ENCODE data around the gene PRR30.
"Not testable (repeated sequence)": the region's sequence is repeated elsewhere in the genome, so short reads cannot be mapped to it uniquely, and the experiment has no call there.

PRR30 gene

DNA sequence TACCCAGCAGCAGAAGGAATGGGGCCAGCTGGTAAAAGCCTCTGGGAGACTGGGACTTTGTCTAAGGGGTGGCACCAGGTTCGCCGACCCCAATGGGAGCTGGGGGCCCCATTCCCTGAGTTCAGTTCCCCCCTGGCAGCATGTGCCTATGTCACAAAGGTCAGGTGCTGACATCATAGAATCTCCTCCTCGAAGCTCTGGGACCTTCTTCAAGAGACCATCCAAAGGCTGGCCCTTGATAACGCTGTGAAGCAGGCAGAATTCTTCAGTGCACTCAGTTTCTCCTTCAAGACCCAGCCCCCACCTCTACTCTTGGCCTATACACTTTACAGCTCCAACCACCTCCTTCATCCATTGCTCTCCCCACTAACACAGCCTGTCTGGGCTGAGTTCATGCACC is at the start of gene PRR30:
Gene PRR30 (minus strand): TSS at position 101 of the 400 bp plus-strand sequence. CDS start 1,081 bp downstream, outside the sequence.
- DNase-seq, result no peak

DNA sequence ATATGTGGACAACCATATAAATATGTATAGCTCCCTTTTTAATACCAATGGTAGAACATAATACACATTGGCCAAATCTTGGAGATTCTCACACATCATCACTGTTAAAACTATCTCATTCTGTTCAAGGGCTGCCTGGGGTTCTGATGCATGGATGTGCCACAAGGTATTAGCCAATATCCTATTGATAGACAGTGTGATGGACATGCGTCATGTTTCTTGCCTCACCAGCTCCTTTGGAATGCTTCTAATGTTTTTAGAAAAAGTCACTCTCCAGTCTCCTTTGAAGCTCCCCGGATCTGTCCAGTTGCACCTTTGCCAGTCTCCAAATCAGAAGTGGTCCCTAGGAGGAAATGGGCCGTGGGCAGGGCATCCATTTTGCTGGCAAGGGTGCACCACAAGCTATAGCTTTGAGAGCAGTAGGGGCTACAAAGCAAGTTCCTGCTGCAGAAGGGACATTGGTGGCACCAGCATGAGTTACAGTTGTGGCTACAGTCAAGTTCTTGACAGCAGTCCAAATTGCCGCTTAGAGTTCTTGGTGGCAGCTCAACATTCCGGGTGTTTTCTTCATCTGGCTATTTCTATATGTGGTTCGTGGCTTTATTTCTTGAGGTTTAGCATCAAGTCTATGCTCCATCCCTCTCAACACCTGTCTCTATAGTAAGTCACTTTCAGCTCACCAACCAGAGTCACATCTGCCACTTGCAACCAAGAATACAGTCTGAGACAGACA is 47.6 kb upstream of the PRR30 start:
- no peak for DNase-seq

DNA sequence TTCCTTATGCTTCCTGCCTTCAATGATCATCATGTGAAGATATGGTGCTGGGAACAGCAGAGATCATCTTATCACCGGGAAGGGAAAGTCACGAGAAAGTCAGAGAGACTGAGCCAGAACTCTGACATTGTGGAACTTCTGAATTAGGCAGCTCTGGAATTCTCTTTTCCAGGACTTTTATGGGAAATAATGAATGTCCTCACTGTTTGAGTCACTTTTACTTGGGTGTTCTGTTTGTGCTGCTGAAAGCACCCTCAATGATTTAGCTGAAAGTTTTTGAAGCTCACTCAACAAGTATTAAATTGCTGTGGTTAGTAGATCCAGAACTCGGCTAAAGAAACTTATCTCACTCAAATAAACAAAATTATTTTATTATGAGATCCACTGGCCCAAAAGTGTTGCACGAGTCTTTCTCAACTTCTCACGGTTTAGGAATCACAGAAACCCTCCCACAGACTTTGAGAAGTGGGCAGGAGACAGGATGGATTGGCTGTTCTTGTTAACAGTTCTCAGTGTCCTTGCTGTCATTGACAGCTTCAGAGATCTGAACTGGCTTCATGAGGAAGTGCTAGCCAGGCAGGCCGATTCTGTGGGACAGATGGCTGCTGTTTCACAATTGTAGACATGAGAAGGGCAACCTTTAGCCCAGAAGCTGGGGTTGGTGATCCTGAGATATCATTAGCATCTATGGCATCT is 46.3 kb upstream of the PRR30 start:
- peak; percentile 51 for DNase-seq

DNA sequence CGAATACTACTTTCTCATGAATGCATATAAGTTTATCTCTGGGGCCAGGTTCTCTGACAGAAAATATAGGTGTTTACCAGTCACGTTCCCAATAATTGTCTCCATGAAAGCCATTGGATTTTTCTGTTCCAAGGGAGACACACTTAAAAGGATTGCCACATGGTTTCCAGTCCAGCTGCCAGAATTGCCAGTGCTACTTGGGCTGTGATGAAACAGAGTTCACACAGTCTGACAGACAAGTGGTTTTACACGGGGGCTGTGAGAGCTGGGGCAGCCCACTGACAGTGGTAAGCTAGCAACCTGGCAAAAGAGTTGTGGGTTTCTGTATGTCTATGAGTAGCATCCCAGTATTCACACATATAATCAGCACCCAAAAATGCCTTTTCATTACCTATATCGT is 44.9 kb upstream of the PRR30 start:
- DNase-seq, result no peak

DNA sequence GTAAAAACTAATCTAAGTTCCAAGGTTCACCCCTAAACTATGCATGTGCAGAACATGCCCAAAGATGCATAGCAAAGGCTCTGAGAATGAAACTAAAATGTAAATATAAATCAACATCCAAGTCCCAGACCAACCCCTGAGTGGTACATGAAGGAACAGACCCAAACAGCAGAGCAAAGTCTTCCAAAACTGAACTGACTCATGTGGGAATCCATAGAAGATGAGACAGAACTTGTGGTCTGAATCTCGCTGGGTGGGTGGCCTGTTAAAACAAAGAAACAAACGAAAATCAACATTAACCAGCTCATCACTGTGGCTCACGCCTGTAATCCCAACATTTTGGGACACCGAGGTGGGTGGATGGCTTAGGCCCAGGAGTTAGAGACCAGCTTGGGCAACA is 43.1 kb upstream of the PRR30 start:
- DNase-seq, result no peak

DNA sequence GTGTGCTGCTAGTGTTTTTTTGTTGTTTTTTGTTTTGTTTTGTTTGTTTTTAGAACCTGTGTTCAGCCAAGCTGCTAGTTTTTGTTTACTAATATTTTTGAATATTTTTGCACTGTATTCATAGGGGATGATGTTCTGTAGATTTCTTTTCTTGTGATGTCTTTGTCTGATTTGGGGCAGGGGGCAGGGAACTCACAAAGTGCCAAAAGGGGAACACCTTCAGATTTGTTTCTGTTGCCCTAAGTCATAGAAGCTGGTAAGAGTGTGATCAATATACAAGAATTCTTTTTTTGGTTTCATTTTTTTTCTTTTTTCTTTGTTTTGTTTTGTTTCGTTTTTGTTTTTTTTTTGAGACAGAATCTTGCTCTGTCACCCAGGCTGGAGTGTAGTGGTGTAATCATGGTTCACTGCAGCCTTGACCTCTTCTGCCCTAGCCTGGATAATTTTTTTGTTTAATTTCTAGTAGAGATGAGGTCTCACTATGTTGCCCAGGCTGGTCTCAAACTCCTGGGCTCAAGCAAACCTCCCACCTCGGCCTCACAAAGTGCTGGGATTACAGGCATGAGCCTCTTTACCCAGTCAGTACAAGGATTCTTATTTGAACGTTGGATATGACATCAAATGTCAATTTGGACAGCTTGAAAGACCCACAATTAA is 40.3 kb upstream of the PRR30 start:
- no peak for DNase-seq

DNA sequence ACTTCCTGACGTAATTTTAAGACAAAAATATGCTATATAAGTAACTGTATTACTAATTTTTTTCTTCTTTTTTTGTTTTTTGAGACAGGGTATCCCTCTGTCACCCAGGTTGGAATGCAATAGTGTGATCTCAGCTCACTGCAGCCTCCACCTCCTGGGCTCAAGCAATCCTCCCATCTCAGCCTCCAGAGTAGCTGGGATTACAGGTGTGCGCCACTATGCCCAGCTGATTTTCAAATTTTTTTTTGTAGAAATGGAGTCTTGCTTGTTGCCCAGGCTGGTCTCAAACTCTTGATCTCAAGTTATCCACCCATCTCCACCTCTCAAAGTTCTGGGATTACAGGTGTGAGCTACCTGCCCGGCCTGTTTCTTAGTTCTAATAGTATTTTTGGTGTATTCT is 39.3 kb upstream of the PRR30 start:
- no peak for DNase-seq

DNA sequence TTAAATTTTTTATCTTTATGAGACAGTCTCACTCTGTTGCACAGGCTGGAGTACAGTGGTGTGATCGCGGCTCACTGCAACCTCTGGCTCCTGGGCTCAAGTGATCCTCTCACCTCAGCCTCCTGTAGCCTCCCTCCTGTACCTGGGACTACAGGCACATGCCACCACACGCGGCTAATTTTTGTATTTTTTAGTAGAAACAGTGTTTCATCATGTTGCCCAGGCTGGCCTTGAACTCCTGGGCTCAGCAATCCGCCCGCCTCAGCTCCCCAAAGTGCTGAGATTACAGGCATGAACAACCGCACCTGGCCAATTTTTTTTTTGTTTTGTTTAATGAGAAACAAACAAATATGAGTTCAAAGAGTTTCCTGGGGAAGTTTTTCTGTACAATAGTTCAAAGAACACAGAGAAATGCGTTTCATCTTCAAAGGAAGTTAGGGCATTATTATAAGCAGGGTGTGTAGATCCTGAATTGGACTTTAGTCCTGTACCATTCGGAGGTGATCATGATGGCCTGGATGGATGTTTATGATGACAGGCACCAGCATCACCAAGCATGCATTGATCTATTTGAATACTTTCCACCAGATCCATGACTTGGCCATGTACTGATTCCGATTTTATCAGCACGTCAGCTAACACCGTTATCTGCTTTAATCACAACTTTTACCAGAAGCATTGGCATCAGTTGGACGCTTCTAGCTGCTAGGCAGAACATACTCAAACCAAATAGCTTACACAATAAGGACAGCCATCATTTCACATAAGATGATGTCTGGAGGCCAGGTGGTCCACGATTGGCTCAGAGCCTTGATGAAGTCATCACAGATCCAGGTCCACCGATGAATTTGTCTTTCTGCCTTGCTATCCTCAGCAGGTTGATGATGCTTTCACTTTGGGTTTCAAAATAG is 38.5 kb upstream of the PRR30 start:
- no peak for DNase-seq

DNA sequence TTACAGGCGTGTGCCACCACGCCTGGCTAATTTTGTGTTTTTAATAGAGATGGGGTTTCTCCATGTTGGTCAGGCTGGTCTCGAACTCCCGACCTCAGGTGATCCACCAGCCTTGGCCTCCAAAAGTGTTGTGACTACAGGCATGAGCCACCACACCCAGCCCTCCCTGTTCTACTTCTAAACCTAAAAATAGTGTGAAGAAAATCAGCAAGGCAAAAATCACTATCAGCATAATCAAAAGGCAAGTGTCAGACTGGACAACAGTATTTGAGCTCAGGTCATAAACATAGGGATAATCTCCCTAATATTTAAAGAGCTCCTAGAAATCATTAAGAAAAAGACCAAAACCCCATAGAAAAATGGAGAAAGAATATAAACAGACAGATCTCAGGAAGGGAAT is 36.6 kb upstream of the PRR30 start:
- DNase-seq, result not testable (repeated sequence)

DNA sequence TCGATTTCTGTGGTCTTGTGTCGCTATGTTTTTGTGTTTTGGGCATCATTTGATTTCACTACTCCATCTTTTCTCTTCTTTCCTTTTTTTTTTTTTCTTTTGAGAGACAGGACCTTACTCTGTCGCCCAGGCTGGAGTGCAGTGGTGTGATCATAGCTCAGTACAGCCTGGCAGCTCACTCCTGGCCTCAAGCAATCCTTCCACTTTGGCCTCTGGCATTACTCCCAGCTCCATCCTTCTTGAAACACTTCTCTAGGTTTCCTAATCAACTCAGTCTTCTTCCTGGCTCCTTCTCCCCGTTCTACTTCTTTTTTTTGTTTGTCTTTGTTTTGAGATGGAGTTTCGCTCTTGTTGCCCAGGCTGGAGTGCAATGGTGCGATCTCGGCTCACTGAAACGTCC is 36.1 kb upstream of the PRR30 start:
- no peak for DNase-seq

DNA sequence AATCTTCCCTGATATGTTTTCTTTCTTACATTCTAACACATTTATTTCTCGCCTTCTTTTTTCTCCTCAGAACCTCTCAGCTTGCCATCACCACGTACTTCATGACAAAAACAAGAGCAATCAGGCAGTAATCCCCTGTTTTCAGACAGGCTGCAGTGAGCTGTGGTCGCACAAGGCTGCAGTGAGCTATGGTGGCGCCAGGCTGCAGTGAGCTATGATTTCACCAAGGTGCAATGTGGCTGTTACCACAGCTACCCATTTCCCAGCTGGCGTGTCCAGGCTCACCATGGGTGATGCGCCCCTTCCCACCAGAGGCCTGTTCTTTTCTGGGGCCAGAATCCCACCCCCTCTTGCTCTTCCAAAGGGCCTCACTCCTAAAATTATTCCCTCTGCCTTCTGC is 35.4 kb upstream of the PRR30 start:
- DNase-seq, result peak; percentile 33

DNA sequence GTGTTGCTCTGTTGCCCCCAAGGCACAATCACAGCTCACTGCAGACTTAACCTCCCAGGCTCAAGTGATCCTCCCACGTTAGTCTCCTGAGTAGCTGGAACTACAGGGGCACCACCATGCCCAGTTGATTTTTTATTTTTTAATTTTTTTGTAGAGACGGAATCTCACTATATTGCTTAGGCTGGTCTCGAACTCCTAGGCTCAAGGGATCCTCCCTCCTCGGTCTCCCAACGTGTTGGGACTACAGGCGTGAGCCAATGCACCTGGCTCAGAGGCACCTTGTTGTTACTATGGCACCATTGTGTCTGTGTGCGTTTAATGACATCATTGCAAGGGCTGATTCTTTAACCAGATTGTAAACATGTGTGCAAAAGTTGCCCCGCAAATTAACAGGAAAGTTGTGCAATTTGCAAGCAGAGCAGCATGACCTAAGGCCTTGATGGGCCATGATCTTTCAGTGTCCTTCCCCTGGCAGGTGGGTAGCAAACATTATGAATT is 32.2 kb upstream of the PRR30 start:
- DNase-seq, result no peak

DNA sequence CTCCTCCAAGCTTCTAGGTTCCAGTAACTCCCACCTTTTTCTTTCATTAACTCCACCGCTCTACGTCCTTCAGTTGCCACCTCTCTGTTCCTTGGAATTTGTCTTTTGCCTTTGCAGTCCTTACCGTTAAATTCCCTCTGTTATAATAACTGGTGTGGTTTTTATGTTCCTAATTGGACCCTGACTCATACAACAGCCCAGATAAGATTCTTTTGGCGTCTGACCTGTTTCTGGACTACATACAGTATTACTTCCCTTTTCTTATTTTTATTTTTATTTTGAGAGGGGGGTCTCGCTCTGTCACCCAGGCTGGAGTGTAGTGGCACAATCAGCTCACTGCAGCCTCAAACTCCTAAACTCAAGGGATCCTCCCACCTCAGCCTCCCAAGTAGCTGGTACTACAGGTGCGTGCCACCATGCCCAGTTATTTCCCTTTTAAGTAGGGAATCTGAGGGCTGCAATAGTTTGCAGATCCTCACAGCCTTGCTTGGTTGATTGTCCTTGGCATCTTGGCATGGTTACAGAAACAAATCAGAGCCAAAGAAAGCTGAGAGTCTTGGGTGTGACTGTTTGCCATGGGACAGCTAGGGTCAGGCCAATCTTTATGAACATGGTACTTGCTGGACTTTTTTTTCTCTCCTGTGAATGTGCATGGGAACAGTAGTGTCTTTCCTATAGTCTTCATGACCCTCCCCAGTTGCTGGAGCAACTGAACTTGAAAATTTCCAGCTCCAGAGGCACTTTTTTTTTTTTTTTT is 31.5 kb upstream of the PRR30 start:
- DNase-seq, result no peak

DNA sequence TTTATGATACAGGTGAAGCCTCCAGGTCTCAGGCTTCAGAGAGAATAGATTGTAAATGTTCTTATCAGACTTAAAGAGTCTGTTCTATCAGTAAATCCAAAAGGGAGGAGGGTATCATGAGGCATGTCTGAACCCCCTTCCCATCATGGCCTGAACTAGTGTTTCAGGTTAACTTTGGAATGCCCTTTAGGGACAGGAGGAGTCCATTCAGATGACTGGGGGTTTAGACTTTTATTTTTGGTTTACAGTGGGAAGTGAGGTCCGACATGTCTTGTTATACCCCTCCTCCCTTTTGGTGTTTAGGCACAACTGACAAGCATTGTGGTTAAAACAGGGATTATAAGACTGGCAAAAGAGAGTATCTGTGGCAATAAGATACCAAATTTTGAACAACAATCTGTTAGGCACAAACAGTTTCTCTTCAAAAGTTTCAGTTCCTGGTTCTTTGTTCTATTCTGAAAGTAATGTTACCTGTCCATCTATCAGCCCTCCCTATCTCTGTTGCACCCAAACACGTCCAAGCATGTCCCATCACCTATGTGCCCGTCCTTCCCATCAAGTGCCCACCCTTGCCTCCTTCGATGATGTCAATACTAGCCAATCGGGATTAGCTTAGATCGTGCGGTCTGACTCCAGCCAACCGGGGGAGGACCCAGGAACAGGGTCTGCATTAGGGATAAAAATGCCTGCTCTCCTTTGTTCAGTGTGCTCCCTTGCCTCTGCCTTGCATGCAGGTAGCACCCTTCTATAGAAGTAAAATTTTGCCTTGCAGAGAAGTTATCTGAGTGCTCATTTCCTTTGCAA is 26.0 kb upstream of the PRR30 start:
- DNase-seq, result peak; percentile 18

DNA sequence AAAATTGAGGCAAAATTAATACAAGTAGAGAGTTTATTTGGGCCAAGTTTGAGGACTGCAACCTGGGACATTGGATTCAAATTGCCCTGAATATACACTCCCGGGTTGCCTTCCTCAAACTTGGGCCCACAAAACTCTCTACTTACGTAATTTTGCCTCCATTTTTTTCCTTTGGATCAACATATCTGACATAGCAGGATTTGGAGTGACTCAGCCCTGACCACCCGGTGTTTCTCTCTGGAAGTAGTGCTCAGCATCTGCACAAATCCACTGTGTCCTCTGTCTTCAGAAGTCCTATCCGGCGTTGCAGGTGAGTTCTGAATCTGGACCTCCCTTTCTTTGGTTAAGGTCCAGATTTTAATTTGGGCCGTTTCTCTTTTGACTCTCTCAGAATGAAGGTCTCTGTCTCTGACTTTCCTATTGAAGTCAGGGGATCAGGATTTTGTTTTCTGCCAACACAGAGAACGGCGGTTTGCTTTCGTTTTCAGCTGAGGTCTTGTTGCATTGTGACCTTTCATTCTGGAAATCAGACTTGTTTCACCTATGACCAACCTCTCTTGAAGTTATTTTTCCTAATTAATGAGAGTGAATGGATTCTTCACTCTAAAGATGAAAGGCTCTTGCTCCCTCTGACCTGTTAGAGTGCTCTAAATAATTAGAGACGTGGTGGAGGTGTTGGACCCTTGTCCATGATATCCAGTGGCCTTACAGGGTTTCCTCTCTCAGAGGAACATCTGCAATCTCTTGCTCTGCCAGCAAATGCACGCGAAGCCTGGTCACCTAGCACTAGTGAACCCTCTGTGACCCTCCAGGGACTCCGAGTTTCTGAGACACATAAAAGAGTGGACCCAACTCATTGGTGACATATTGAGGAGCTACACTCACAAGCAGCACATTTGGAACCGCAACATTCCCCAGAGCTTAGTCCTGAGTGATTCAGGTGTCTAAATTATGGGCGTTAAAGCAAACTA is 23.2 kb upstream of the PRR30 start:
- DNase-seq, result no peak

DNA sequence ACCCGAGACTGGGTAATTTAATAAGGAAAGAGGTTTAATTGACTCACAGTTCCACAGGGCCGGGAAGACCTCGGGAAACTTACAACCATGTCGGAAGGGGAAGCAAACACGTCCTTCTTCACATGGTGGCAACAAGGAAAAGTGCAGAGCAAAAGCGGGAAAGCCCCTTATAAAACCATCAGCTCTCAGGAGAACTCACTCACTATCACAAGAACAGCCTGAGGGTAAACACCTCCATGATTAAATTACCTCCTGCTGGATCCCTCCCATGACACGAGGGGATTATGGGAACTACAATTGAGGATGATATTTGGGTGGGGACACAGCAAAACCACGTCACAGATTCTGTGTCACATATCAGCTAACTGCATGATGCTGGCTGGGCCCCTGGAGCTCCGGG is 21.0 kb upstream of the PRR30 start:
- DNase-seq, result no peak

DNA sequence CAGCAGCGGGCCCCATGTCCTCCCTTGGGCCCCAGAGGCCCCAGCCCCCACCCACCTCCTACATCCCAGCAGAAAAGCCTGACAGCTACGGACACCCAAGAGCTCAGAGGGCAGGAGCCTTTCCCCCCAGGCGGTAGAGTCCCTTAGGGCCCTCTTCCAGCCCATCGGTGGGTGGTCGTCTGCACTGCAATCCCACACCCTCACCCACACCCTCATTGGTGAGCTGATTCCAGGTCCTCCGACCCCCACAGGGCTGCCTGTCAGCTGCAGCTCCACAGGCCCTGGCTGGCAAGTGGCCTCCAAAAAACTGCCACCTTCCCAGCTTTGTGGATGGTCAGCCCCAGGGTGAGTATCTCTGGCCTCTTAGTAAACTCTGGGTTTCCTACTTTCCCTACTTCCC is 20.1 kb upstream of the PRR30 start:
- no peak for DNase-seq

DNA sequence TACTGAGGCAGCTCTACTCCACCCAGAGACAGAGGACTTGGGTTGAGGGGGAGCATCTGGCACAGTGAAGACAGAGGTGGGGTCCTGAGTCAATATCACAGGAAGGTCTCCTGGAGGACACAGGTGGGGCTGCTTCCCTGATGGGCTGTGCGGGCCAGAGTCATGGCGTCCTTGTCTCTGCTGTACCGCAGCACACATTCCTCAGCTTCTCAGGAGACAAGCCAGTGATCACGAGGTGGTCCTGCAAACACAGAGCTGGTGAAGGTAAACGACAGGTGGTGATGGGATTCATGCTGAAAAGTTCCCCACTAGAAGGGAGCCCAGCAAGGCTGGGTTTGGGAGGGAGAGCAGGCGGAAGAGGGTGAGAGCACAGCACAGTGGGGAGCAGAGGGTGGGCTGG is 19.3 kb upstream of the PRR30 start:
- DNase-seq, result no peak

DNA sequence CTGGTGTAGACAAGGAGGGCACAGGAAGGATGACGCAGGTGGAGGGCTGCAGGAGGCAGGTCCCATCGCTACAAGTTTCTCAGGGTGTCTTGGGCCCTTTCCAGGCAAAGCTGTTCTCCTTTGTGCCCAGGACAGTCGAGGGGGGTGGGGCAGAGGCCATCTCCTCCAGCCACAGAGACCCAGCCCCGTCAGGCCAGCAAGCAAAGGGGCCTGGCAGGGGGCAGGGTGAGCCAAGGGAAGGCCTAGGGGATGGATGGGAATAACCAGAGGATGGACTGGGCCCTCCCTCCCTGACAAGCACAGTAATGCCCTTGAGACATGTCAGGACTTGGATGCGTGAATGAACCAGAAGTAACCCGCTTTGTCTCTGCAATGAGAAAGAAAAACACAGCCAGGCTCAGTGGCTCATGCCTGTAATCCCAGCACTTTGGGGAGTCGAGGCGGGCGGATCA is 15.9 kb upstream of the PRR30 start:
- no peak for DNase-seq

DNA sequence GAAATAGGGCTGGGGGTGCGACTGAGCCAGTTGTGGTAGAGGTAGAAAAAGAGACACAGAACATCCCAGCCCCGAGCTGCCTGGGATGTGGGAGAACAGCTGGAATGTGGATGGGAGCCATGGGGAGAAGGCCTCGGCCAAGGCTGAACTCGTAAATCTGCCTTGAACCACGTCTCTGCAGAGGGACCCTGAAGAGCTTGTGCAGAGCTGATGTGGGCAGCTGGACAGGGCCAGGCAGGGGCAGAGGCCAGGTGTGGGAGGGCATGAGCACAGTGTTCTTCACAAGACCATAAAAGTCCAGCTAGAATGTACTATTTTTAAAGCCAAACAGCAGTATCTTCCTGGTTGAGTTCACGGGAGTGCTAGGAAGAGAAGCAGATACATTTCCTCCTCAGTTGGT is 15.3 kb upstream of the PRR30 start:
- no peak for DNase-seq
